GM12878 (cell line): ENCODE data around the gene BZW2. TPM values are rescaled to one million over a fixed set of nuclear protein-coding genes. Genes with fewer than 3 reads are reported as not detected.

ENCODE experiments used
- ATAC-seq: fragments of 200-7000 bp; cut with Tn5 transposase; 3 replicates; pipeline ENCODE4 v1.9.1; 2020; ENCODE audit warnings: mild to moderate bottlenecking, moderate library complexity
- BruUV-seq: library from RNA; stranded (reverse); fragments of 400-500 nt; replicated peaks from 2 replicates; lab custom pipeline; 2021; lab: Mats Ljungman, UMichigan
- CTCF ChIA-PET: fragments of 300-600 bp; sonication (Branson Sonifier 250); formaldehyde crosslinking; extraction: SDS; loops from one replicate; lab custom pipeline; 2021; ENCODE audit warnings: inconsistent platforms; lab: Yijun Ruan, JAX
- POLR2A ChIA-PET: fragments of 350-600 bp; formaldehyde crosslinking; extraction: SDS; loops from one replicate; lab custom pipeline; 2021; ENCODE audit warnings: inconsistent platforms; lab: Charles Lee
- RAD21 ChIA-PET: fragments of 300-600 bp; sonication (Branson Sonifier 250); formaldehyde crosslinking; loops from one replicate; lab custom pipeline; 2023; ENCODE audit warnings: antibody characterized with exemption; ENCODE audit not compliant: unreplicated experiment; lab: Charles Lee
- SMC1A ChIA-PET: fragments of 300-600 bp; sonication (Branson Sonifier 250); formaldehyde crosslinking; loops from one replicate; lab custom pipeline; 2023; ENCODE audit not compliant: unreplicated experiment, uncharacterized antibody; lab: Charles Lee
- DNase-seq: peaks from one replicate; pipeline ENCODE4 v3.0.0-alpha.2; 2011; ENCODE audit warnings: low read depth, low spot score
- FAIRE-seq: peaks from 3 replicates; lab custom pipeline; 2011; peaks lifted over from hg19 to GRCh38; lab: Jason Lieb, UNC
- H2AFZ ChIP-seq: 2 replicates; pipeline ENCODE4 v1.6.0; 2011; ENCODE audit warnings: low read depth, low read length, control low read depth; ENCODE audit not compliant: control insufficient read depth
- H3K27ac ChIP-seq: 2 replicates; pipeline ENCODE4 v1.5.1; 2011; ENCODE audit warnings: control low read depth; ENCODE audit not compliant: control insufficient read depth, insufficient read depth
- H3K27me3 ChIP-seq, 2 experiments: replicated peaks in 1 of 2; 2 replicates each; pipeline versions ENCODE4 v1.6.0 to v1.6.1; 2011; ENCODE audit warnings: low read length in 1 of 2; ENCODE audit not compliant: control insufficient read depth in 2 of 2, insufficient read depth in 2 of 2
- H3K36me3 ChIP-seq, 2 experiments: 2 replicates each; pipeline ENCODE4 v1.5.1; 2011; ENCODE audit warnings: low read length in 1 of 2; ENCODE audit not compliant: control insufficient read depth in 2 of 2, insufficient read depth in 2 of 2
- H3K4me1 ChIP-seq: 2 replicates; pipeline ENCODE4 v1.6.1; 2011; ENCODE audit warnings: mild to moderate bottlenecking, low read length, moderate library complexity, mixed read lengths; ENCODE audit not compliant: control insufficient read depth, insufficient read depth
- H3K4me2 ChIP-seq: 2 replicates; pipeline ENCODE4 v1.6.0; 2011; ENCODE audit warnings: control low read depth; ENCODE audit not compliant: control insufficient read depth, insufficient read depth
- H3K4me3 ChIP-seq: fragments of 200-600 bp; sonication (generic); 2 replicates; pipeline ENCODE4 v1.5.1; 2016
- H3K79me2 ChIP-seq: 2 replicates; pipeline ENCODE4 v1.6.0; 2011; ENCODE audit warnings: low read length; ENCODE audit not compliant: control insufficient read depth, insufficient read depth
- H3K9ac ChIP-seq: 2 replicates; pipeline ENCODE4 v1.8.0; 2011; ENCODE audit warnings: low read length, control low read depth, mixed read lengths; ENCODE audit not compliant: control insufficient read depth, insufficient read depth
- H3K9me3 ChIP-seq: replicated peaks from 3 replicates; pipeline ENCODE4 v1.5.1; 2011; ENCODE audit warnings: mild to moderate bottlenecking, low read length; ENCODE audit not compliant: control insufficient read depth, insufficient read depth
- H4K20me1 ChIP-seq: 2 replicates; pipeline ENCODE4 v1.6.0; 2011; ENCODE audit not compliant: control insufficient read depth, insufficient read depth
- BACH1 ChIP-seq: fragments of 450-650 bp; IDR thresholded peaks from 2 replicates; pipeline ENCODE4 v1.6.1; 2017; ENCODE audit warnings: mild to moderate bottlenecking, borderline replicate concordance
- CREM ChIP-seq: IDR thresholded peaks from 2 replicates; pipeline ENCODE4 v1.6.1; 2014; ENCODE audit warnings: antibody characterized with exemption, low read depth
- E4F1 ChIP-seq: fragments of 450-650 bp; IDR thresholded peaks from 2 replicates; pipeline ENCODE4 v1.6.1; 2018; ENCODE audit warnings: borderline replicate concordance, mild to moderate bottlenecking; ENCODE audit not compliant: partially characterized antibody
- EZH2 ChIP-seq: IDR thresholded peaks from 2 replicates; pipeline ENCODE4 v1.6.1; 2012; ENCODE audit warnings: low read depth, mild to moderate bottlenecking, control low read depth, inconsistent platforms, low read length, borderline replicate concordance; ENCODE audit not compliant: control insufficient read depth
- IKZF1 ChIP-seq: fragments of 450-650 bp; conservative IDR thresholded peaks from 2 replicates; pipeline ENCODE4 v1.6.1; 2017; ENCODE audit warnings: antibody characterized with exemption, mild to moderate bottlenecking
- JUNB ChIP-seq: IDR thresholded peaks from 2 replicates; pipeline ENCODE4 v1.6.1; 2016; ENCODE audit warnings: antibody characterized with exemption, mild to moderate bottlenecking
- MEF2B ChIP-seq: fragments of 450-650 bp; IDR thresholded peaks from 2 replicates; pipeline ENCODE4 v1.6.1; 2018; ENCODE audit warnings: mild to moderate bottlenecking, moderate library complexity; ENCODE audit not compliant: partially characterized antibody, poor library complexity, severe bottlenecking
- NR2F1 ChIP-seq: fragments of 450-650 bp; conservative IDR thresholded peaks from 2 replicates; pipeline ENCODE4 v1.6.1; 2017; ENCODE audit warnings: mild to moderate bottlenecking
- PML ChIP-seq: IDR thresholded peaks from 2 replicates; pipeline ENCODE4 v1.6.1; 2012; ENCODE audit warnings: low read length, inconsistent platforms
- POLR2AphosphoS5 ChIP-seq: IDR thresholded peaks from 2 replicates; pipeline ENCODE4 v1.6.1; 2011; ENCODE audit warnings: mild to moderate bottlenecking, low read length, inconsistent platforms
- RFX5 ChIP-seq: IDR thresholded peaks from 2 replicates; pipeline ENCODE4 v1.6.1; 2011; ENCODE audit warnings: low read depth, low read length, improper control_type of control experiment
- SREBF1 ChIP-seq: IDR thresholded peaks from 2 replicates; pipeline ENCODE4 v1.6.1; 2012; ENCODE audit warnings: mild to moderate bottlenecking, low read length
- ZBTB40 ChIP-seq: fragments of 450-650 bp; IDR thresholded peaks from 2 replicates; pipeline ENCODE4 v1.6.1; 2016; ENCODE audit warnings: mild to moderate bottlenecking, moderate library complexity, borderline replicate concordance
- WGBS: methylation state at CpG from one replicate; pipeline ENCODE4 v1.1.6; 2016; ENCODE audit warnings: low lambda C conversion rate; ENCODE audit not compliant: insufficient replicate concordance, insufficient coverage; ENCODE audit errors: missing lambda C conversion rate; 5-methylcytosine and 5-hydroxymethylcytosine counted together
- in situ Hi-C: fragments of 300-500 bp; cut with MboI; formaldehyde crosslinking; loops from 9 replicates; pipeline ENCODE4 v1.14.3; 2018; ENCODE audit warnings: mixed read lengths
- intact Hi-C: fragments of 100-400 bp; cut with micrococcal nuclease; formaldehyde crosslinking; loops from one replicate; pipeline ENCODE4 v1.14.2; 2022; ENCODE audit not compliant: unreplicated experiment
- polyA plus RNA-seq, 11 experiments: library from polyadenylated mRNA; depleted of rRNA in 4 of 11; unstranded in 6 of 11; stranded (reverse) in 5 of 11; fragments of >200 nt; fragmentation: Nextera tagmentation in 4 of 11; fragmentation: Illumina TruSeq in 1 of 11; extraction: Ambion mirVana in 4 of 11; extraction: Trizol in 1 of 11; gene quantifications; 1 replicate in 1 of 11; 2 replicates in 10 of 11; pipeline versions ENCODE4 v1.2.1 to v1.2.3, GENCODE V29; 2011 to 2016; ENCODE audit warnings: inconsistent platforms in 2 of 11, missing spikeins in 2 of 11, low read depth in 1 of 11
- total RNA-seq, 4 experiments: library from RNA; depleted of rRNA in 3 of 4; stranded (reverse); fragments of >200 nt in 3 of 4; fragmentation: Illumina TruSeq in 1 of 4; extraction: Trizol in 1 of 4; gene quantifications; 2 replicates each; pipeline versions ENCODE4 v1.2.1 to v1.2.3, GENCODE V29; 2013 to 2021
- TF ChIP-seq, protein P1 (sequence below): fragments of 450-650 bp; IDR thresholded peaks from 2 replicates; pipeline ENCODE4 v1.6.1; 2017; ENCODE audit warnings: mild to moderate bottlenecking, moderate library complexity

BZW2 gene
- total and polyA plus RNA-seq, 10 of the 15 experiments (the other 5 are each of a cell fraction or from before 2014, with no cell fraction given), result 1.3 to 6.8 (median 3.1) TPM

- TF ChIP-seq, protein P1, sequence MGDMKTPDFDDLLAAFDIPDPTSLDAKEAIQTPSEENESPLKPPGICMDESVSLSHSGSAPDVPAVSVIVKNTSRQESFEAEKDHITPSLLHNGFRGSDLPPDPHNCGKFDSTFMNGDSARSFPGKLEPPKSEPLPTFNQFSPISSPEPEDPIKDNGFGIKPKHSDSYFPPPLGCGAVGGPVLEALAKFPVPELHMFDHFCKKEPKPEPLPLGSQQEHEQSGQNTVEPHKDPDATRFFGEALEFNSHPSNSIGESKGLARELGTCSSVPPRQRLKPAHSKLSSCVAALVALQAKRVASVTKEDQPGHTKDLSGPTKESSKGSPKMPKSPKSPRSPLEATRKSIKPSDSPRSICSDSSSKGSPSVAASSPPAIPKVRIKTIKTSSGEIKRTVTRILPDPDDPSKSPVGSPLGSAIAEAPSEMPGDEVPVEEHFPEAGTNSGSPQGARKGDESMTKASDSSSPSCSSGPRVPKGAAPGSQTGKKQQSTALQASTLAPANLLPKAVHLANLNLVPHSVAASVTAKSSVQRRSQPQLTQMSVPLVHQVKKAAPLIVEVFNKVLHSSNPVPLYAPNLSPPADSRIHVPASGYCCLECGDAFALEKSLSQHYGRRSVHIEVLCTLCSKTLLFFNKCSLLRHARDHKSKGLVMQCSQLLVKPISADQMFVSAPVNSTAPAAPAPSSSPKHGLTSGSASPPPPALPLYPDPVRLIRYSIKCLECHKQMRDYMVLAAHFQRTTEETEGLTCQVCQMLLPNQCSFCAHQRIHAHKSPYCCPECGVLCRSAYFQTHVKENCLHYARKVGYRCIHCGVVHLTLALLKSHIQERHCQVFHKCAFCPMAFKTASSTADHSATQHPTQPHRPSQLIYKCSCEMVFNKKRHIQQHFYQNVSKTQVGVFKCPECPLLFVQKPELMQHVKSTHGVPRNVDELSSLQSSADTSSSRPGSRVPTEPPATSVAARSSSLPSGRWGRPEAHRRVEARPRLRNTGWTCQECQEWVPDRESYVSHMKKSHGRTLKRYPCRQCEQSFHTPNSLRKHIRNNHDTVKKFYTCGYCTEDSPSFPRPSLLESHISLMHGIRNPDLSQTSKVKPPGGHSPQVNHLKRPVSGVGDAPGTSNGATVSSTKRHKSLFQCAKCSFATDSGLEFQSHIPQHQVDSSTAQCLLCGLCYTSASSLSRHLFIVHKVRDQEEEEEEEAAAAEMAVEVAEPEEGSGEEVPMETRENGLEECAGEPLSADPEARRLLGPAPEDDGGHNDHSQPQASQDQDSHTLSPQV, result no peak
- no peak for TF ChIP-seq NR2F1
- TF ChIP-seq RFX5, result no peak
- no peak for TF ChIP-seq SREBF1
- no peak for TF ChIP-seq MEF2B
- TF ChIP-seq JUNB, result no peak
- no peak for TF ChIP-seq BACH1
- no peak for TF ChIP-seq IKZF1
- no peak for TF ChIP-seq PML
Measured at GRCh38 chr7:16729541-16729940, 83.6 kb downstream of the BZW2 start (continued).

GRCh38 chr7:16730937-16731336 is 85.0 kb downstream of the BZW2 start:
- Histone ChIP-seq H3K4me2 (no peak overlapping the region), H4K20me1 (no peaks in the 10 kb centered on the region), H3K36me3 (no peaks in the 10 kb centered on the region), H2AFZ (no peak overlapping the region), H3K9ac (no peak overlapping the region), H3K4me3 (no peak overlapping the region), H3K27me3 (no peaks in the 10 kb centered on the region), H3K9me3 (no peaks in the 10 kb centered on the region), H3K79me2 (no peaks in the 10 kb centered on the region), H3K4me1 (no peaks in the 10 kb centered on the region), H3K27ac (no peak overlapping the region)
- DNase-seq, result no peak
- ChIA-PET RAD21 (no interaction called here), POLR2A (no interaction called here), SMC1A (no interaction called here), CTCF (no interaction called here)
- intact Hi-C loops, result no loop called here
- FAIRE-seq, result no peak
- no peak for TF ChIP-seq CREM
- no peak for TF ChIP-seq IKZF1
- no peak for TF ChIP-seq ZBTB40
- no peak for TF ChIP-seq POLR2AphosphoS5
- no peak for TF ChIP-seq EZH2
- TF ChIP-seq E4F1, result no peak
- no peak for TF ChIP-seq NR2F1
- in situ Hi-C loops, result no loop called here
- 35% methylated on average over 3 of the region's 3 CpGs for WGBS
- ATAC-seq, result no peak
- no TSS peak for BruUV-seq
